NCI-H1092 (cell line): ENCODE measurements around the gene PLEK2.
"Not testable (repeated sequence)": the region's sequence is repeated elsewhere in the genome, so short reads cannot be mapped to it uniquely, and the experiment has no call there.

Source experiments
- DNase-seq: peaks from one replicate; lab custom pipeline; 2025; lab: John Stamatoyannopoulos, UW

The PLEK2 gene, protein sequence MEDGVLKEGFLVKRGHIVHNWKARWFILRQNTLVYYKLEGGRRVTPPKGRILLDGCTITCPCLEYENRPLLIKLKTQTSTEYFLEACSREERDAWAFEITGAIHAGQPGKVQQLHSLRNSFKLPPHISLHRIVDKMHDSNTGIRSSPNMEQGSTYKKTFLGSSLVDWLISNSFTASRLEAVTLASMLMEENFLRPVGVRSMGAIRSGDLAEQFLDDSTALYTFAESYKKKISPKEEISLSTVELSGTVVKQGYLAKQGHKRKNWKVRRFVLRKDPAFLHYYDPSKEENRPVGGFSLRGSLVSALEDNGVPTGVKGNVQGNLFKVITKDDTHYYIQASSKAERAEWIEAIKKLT

DNA sequence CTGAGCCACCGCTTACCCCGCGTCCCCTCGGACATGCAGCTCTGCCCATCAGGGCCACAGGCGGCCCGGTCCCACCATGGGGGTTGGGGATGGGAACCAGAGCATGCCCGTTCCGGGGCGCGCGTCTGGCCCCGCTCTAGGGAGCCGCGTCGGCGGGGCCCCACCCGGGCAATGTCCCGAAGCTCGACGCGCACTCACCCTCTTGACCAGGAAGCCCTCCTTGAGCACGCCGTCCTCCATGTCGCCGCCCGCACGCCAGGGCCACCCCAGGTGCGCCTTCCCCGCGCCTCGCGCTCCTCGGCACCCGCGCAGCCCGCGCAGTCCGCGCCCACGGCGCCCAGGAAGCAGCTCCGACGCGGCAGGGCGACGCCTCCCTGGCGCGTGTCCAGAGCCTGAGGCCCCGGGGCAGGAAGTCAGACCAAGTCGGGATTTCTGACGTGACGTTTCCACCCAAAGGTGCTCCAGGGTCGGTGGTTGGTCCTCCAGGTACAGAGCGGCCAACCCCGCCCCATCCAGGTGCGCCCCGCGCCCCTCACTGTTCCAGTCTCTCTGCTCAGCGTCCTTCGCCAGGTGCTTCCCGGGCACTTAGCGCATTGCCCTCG, at the start of gene PLEK2:
PLEK2 (minus strand) TSS at position 346 of the 602 bp plus-strand sequence; CDS start at position 240, 106 bp downstream.
- no peak for DNase-seq

DNA sequence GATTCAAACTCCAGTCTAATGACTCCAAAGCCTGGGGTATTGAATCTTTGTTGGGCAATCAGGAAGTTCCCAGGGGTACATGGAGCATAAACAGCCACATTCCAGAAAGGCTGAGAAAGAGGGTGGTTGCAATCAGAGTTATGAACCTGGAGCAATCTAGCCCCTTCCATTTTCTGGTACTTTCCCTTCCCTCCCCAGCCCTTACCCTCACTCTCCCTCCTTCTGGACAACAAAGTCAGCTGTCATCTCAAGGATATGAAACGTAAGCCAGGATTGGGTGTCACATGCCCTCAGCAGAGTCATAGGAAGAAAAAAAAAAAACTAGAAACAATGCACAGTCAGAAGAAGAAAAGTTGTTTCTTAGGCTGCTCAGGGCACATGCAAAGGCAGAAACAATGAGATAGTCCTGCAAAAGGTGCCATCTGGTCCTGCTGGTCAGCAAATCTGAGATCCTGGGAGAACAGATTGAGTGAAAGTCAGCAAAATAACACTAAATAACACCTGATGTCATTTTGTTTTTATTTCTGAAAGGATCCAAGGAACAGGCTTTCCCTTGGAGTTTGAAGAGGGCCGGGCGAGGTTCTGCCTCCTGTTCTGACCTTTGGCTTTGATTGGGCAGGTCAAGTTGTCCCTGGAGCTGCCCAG, 49.5 kb upstream of the PLEK2 start:
- DNase-seq: no peak

DNA sequence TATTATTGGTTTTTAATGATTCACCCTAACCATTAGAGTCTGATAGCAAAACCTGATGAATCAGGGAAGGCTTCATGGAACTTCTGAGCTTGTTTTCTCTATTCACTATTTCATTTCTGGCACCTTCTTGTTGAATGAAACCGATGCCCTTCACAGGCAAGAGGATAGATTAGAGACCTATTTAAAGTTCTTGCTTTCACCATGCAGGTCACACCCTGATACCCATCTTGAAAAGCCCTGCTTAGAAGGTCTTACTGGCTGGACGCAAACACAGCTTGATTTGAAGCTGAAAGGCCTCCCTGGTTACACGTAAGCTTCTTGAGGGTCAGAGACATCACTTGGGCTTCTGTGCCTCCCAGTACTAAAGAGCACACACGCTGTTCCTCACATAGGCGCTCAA, 47.4 kb upstream of the PLEK2 start:
- DNase-seq: no peak

DNA sequence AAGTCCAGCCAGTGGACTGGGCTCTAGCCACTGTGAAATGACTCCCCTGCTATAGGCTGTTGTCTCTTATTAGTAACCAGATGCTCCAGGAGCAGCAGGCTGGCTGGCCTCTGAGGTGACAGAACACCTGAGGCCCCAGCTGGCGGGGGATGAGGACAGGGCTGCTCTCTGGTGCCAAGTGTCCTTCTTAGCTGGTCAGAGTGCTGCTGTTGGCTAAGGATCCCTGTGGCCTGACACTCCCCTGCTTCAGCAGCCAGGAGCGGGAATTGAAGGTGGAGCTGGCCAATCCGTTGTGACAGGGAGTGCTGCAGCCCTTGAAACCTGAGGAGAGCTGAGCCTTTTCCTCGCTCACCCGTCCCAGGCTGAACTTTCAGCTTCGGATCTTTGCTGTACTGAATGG, 45.8 kb upstream of the PLEK2 start:
- no peak for DNase-seq

DNA sequence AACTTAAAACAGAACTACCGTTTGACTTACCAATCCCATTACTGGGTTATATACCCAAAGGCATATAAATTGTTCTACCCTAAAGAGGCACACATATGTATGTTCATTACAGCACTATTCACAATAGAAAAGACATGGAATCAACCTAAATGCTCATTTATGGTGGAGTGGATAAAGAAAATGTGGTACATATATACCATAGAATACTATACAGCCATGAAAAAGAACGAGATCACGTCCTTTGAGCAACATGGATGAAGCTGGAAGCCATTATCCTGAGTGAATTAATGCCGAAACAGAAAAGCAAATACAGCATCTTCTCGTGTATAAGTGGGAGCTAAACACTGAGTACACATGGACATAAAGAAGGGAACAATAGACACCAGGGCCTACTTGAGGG, 44.8 kb upstream of the PLEK2 start:
- DNase-seq: no peak

DNA sequence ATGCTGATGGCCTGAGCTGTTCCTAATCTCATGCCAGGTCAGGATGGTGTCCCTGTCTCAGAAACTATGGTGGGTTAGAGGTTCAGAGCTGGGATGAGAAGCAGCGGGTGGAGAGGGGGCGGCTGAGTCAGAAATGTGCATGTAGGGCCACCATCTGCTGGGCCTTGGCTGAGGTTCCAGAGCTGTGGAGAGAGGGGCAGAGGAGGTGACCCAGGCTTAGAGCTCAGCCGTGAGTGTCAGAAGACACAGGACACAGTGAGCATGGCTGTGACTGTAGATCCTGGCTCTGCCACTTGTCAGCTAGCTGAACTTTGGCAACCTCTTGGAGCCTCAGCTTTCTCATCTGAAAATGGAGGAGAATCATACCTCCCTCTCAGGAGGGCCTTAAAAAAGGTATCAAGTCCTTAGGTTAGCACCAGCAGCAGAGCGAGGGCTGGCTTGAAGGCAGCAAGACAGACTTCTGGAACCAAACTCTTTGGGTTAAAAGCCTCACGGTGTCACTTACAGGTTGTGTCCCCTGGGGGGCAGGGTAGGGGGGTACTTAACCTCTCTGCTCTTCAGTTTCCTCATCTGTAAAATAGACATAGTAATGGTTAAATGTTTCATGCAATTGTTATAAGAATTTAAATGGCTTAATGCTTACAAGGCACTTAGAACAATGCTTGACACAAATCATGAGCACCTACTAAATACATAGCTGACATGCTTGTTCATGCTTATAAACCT, 41.8 kb upstream of the PLEK2 start:
- no peak for DNase-seq

DNA sequence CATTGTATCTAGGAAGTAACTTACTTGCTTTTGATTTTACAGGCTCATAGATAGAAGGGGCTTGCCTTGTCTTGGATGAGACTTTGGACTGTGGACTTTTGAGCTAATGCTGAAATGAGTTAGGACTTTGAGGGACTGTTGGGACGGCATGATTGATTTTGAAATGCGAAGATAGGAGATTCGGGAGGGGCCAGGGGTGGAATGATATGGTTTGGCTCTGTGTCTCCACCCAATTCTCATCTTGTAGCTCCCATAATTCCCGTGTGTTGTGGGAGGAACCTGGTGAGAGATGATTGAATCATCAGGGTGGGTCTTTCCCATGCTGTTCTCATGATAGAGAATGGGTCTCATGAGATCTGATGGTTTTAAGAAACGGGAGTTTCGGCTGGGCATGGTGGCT, 39.7 kb upstream of the PLEK2 start:
- DNase-seq: not testable (repeated sequence)

DNA sequence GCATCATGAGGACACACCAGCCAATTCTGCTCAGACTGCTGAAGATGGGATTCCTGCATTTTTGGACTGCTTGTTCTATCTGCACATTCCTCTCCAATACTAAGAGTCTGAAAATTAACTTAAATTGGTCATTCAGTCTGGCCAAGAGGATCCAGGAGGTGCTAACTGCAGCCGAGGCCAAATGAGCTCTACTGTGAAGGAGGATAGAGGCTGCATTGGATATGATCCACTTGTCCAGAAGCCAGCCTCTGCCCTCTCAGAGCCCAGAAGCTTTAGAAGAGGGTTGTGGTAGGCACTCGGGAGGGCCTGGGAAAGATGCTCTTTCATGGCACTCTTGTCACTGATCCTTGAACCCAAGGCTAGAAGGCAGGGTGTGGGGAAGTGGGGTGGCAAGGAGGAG, 37.1 kb upstream of the PLEK2 start:
- DNase-seq: no peak

DNA sequence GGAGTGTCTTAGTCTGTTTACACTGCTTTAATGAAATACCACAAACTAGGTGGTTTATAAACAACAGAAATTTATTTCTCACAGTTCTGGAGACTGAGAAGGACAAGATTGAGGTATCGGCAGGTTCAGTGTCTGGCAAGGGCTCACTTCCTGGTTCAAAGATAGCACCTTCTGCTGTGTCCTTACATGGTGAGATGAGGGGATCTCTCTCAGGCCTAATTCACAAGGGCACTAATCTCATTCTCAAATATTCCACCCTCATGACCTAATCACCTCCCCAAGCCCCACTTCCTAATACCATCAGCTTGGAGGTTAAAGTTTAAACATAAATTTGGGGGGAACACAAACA, 35.0 kb upstream of the PLEK2 start:
- no peak for DNase-seq

DNA sequence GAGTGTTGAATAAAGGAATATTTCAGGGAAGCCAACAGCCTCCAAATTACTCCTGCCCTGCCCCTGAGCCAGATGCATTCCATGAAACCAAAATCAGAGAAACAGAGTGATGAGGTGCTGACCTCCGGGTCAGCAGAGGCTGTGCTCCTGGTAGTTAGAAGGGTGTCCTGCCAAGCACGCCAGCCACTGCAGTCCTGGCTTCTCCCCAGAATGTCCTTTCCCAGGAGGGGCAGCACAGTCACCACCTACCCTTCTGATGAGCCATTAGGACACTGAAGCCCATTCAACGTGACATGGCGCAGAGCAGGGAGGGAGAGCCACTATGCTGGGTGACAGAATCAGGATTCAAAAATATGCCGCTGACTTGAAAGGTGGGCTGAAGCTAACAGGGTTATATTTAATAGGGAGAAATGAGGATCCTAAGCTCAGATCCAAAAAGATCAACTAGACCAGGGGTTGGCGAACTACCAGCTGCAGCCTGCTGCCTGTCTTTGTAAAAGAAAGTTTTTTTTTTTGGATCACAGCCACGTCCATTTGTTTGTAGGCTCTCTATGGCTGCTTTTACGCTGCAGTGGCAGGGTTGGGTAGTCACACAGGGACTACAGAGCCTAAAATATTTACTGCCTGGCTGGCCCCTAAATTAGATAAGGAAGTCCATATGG, 34.5 kb upstream of the PLEK2 start:
- DNase-seq: peak; percentile 57

DNA sequence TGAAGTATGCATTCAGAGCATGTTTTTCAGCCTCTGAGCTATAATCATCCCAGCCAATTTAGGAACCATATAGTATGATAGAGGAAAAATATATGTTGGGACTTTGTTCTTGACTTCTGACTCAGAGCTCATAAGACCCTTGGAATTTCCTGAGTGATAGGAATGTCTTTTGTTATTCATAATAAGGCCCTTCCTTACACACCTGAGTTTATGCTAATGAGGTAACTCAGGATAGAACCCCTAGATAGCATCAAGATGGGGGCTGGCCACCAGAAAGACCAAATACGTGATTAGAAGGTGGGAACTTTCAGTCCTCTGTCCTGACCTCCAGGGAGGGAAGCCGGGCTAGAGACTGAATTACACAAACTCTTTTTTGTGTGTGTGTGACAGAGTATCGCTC, 32.4 kb upstream of the PLEK2 start:
- no peak for DNase-seq

DNA sequence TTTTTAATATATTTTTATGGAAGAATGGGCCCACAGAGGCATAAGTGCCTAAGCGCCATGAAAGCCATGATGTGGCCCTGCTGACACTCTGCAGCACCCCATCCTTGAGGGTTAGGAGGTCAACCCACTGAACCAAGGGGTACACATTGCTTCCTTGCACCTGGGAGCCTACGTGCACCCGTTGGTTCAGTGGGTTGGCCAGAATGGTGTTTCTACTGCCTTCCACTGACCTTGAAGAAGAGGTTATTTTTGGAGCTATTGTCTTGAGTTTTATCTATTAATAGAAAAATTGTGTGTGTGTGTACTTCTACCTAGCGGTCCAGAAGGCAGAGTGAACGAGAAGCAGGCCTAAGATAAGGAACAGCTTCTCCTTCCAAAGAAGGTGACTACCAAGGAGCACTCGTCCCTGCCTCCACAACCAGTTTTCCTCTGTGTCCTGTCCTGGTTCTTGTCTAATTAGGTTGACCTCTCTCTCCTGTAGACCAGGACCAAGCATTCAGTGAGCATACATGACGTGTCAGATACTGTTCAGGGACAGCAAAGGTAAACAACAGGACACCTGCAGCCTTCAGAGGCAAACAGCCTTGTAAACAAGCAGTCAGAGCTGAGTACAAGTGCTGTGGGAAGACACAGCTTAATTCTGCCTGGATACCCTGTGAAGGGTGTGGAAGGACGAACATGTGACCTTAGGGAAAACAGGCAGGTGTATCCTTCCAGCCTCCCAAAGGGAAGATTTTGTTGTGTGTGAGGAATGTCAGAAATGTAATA, 30.4 kb upstream of the PLEK2 start:
- DNase-seq: no peak

DNA sequence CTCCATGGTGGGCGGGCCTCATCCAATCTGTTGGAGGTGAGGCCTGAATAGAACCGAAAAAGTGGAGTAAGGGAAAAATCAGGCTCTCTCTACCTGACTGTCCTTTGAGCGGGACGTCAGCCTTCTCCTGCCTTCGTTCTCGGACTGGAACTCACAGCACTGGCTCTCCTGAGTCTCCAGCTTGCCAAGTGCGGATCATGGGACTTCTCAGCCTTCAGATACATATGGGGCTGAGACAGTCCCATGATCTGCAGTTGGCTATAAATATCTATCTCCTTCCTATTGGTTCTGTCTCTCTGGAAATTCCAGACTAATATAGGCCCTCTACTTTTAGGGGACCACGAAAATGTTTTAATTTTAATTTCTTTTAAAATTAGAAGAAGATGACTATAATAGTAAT, 29.7 kb upstream of the PLEK2 start:
- DNase-seq: no peak

DNA sequence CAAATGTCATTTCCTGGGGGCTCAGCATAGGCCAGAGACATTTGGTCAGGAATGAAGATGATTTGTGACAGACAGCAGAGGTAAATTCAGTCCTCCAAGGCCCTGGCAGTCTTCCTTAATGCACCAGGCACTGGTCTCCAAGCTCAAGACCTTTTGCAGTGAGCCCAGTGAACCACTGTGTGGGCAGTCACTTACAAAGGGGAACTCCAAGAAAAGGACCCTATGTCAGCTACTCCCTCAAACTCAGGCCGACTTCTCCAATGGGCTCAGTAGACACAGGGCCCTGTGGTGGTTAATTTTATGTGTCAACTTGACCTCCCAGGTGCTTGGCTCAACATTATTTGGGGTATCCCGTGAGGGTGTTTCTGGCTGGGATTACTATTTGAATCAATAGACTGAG, 29.3 kb upstream of the PLEK2 start:
- DNase-seq: no peak

DNA sequence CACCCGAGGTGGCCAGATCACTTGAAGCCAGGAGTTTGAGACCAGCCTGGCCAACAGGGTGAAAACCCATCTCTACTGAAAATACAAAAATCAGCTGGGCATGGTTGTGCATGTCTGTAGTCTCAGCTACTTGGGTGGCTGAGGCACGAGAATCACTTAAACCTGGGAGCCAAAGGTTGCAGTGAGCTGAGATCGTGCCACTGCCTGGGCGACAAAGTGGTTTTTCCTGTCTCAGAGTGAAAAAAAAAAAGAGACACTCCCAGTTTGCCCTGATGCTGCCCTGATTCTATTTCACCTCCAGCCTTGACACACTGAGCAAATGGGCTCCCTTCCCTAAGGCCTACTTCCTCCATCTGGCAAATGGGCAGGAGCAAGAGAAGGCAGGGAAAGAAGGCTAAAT, 28.5 kb upstream of the PLEK2 start:
- no peak for DNase-seq

DNA sequence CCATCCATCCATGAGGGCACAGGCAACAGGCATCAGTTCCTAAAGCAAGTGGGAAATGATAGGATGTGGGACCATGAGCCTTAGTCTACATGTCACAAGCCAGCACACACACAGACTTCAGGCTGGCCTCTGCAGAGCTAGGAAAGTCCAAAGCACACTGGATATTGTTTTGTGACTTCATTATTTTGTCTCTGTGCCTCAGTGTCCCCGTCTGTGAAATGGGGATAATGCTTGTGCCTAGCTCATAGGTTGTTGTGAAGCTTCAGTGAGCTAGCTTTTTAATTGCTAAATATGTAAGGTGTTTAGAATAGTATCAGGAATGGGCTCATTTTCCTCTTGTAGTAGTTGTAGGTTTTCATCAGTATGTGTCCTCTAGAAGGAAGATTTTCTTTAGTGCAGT, 27.0 kb upstream of the PLEK2 start:
- no peak for DNase-seq

DNA sequence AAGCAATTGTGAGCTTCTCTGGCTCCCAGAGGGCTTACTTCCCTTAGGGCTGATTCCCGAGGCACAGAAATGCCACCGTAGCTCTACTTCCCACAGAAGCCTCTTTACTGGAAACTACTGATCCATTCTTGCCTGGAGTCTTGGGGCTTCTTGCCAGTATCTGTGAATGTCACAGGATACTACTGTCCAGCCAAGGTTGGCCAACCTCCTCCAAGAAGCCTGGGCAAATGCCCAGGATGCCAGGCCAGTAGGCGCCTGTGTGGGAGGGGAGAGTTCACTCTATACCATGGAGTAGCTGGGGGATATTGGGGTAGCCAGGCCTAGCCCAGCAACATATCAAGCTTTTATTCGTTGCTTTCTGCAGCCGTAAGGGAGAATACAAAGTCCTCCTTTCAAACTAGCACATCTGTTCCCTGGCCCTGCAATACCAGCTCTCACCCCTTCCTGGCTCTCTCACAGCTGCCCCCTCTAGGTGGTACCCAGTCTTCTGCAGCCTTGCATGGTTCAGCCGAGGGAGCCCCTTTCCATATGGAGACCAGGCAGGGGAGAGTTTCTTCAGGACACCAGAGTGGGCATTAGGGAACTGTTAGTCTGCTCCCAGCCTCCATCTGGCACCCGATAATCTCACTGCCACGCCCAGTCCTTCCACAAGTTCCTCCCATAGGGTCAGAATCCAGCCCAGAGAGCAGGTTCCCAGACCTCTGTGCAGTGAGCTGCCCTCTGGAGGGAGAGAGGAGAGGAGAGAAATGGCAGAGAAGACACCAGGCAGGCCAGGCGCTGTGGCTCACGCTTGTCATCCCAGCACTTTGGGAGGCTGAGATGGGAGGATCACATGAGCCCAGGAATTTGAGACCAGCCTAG, 24.3 kb upstream of the PLEK2 start:
- DNase-seq: no peak

DNA sequence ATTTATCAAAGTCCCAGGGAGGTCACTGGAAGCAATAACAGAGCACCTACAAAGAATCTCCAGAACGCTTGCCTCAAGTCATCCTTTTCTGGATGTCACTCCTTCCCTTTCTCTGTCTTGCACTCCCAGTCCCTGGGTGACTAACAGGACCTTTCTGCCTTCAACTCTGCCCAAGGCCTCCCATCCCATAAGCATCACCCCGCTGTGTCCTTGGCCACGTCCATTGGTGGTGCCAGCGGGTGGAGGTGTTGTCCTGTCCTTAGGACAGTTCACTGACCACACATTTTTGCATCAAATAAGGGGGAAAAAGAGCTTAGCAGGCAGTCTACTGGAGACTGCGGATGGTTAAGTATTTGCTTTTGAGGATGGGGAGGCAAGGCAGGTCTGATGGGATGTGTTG, 23.6 kb upstream of the PLEK2 start:
- DNase-seq: no peak

DNA sequence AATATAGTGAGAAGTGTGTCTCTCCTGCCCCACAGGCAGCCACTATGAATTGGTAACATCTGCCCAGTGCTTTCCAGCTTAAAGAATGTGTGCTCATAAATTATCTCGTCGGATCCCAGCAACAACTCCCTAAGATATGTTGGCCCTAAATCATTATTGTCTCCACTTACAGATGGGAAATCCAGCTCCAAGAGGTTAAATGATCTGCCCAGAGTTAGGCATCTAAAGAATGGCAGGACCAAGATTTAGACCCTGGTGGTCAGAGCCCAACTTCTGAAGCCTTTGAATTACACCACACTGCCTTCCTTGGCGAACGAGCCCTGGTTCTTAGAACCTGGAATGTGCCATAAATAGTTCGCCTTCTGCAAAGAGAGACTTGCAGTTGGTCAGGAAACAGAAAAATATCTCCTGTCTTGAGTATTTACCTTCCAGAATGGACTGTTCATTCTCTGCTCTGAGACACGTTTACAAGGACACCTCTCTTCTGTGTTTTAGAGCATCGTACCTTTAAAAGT, 20.1 kb upstream of the PLEK2 start:
- DNase-seq: no peak

DNA sequence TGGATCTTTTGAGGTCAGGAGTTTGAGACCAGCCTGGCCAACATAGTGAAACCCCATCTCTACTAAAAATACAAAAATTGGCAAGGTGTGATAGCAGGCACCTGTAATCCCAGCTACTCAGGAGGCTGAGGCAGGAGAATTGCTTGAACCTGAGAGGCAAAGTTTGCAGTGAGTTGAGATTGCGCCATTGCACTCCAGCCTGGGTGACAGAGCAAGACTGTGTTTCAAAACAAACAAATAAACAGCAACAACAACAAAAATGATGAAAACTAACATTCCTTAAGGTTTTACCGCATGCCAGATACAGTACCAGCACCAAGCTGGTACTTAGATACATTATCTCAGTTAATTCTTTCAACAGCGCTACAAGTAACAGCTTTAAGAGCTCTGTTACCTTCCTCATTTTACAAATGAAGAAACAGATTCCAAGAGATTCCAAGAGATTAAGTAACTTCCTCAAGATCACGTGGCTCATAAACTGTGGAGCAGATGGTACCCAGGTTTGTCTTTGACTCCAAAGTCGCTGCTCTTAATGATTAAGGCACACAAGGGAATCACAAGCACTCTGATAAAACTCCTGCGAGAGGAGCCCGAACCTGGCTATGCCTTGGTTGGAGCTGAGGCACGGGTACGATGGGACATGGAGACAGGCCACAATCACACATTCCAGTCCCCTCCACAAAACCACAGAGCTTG, 17.7 kb upstream of the PLEK2 start:
- DNase-seq: no peak
